Measurements from ENCODE around the gene CD36.

The CD36 gene

DNA sequence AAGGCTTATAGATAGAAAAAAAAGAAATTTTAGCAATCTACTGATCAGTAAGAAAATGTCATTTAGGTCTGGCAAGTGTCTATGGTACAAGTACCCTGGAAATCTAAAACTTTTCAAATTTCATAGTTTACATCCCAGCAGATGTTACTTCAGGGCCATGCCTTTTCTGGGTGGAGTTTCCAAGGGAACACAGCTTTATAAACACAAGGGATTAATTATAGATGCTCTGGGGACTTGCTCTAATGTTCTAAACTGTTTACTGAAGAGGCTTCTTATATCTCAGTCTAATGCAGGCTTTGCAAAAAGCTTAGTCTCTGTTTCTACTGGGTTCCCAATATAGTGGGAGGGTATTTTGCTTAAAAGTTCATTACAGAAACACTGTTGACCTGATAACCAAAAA, 3.1 kb downstream of the CD36 start:
- no peaks in the 10 kb centered on the region for H3K27me3 ChIP-seq (ENCODE audit: control insufficient read depth in 1 of 2, insufficient read depth in 2 of 2, low read length in 2 of 2)
- H3K4me3 ChIP-seq (ENCODE audit: low read depth in 1 of 2, low read length in 2 of 2): no peak overlapping the region
- no peak overlapping the region for H3K27ac ChIP-seq (ENCODE audit: low read depth, low read length)
- no peak overlapping the region for H3K9ac ChIP-seq (ENCODE audit: low read length)
- no peaks in the 10 kb centered on the region for H3K9me3 ChIP-seq (ENCODE audit: low read length)
- H3K4me1 ChIP-seq (ENCODE audit: insufficient read depth, low read length): peaks cover 5% of the 10 kb centered on the region
- no peaks in the 10 kb centered on the region for H3K36me3 ChIP-seq (ENCODE audit: insufficient read depth, low read length)

DNA sequence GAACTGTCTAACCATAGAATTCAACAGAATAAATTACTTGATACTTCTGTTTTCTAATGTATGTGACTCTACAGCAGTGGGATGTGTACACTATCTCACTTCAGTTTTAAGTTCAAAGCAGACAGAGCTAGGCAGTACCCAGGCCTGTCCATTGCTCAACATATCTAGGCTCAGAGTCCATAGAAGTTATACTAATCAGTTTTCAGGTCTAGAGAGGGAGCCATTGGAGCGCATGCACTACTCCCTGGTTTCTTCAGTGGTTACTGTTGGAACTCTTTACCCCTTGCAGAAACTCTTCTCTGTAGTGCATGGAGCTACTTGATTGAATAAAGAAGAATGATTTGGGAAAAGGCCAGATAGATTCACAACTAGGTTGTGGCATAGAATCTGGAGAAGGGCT, 4.4 kb downstream of the CD36 start:
- Histone ChIP-seq H3K9me3 (ENCODE audit: low read length) (no peaks in the 10 kb centered on the region), H3K36me3 (ENCODE audit: insufficient read depth, low read length) (no peaks in the 10 kb centered on the region), H3K4me1 (ENCODE audit: insufficient read depth, low read length) (peaks cover under 1% of the 10 kb centered on the region), H3K27ac (ENCODE audit: low read depth, low read length) (no peak overlapping the region), H3K27me3 (ENCODE audit: control insufficient read depth in 1 of 2, insufficient read depth in 2 of 2, low read length in 2 of 2) (no peaks in the 10 kb centered on the region), H3K9ac (ENCODE audit: low read length) (no peak overlapping the region), H3K4me3 (ENCODE audit: low read depth in 1 of 2, low read length in 2 of 2) (no peak overlapping the region)

DNA sequence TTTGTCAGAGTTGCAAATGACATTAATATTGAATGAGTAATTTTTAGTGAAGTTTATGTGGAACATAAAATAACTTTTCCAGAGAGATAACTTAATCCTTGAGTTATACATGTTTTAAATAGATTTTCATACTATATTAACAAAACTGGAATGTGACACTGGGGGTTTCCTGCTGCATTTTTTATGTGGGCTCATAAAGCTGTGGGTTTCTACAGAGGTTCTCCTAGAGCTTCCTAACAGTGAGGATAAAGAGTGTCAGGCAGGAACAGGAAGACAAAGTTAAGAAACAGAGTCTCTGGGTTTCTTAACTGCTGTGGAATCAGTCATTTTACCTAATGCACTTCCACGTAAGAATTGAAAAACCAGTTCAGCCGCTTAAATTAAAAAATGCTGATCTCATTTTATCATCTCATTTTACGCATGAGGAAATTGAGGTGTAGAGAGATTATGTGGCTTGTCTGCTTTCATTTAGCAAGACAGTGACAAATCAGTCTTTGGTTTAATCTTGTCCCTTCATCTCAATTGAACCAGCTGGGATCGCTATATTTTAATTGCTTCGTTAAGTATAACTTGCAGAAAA, 5.0 kb downstream of the CD36 start:
- Histone ChIP-seq H3K27ac (ENCODE audit: low read depth, low read length) (no peak overlapping the region), H3K9ac (ENCODE audit: low read length) (no peak overlapping the region), H3K4me3 (ENCODE audit: low read depth in 1 of 2, low read length in 2 of 2) (no peak overlapping the region)

DNA sequence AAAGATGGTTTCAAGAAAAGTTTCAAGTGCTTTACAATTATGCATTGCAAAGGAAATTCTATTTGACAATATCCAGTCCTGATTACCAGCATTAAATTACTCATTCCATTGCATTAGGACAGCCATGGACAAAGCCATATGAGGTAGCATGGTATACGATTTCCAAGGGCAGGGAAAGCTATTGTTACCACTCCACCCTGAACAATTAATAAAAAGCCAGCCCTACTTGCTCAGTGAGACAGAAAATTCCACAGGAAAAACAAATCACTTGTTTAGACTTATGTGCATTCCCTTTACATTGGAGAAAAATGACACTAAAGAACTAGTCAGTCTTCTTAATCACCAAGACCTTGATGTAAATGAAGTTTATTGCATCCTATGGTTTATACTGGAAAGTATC, 5.6 kb downstream of the CD36 start:
- Histone ChIP-seq H3K4me1 (ENCODE audit: insufficient read depth, low read length) (no peaks in the 10 kb centered on the region), H3K9me3 (ENCODE audit: low read length) (no peaks in the 10 kb centered on the region), H3K27ac (ENCODE audit: low read depth, low read length) (no peak overlapping the region), H3K36me3 (ENCODE audit: insufficient read depth, low read length) (no peaks in the 10 kb centered on the region), H3K9ac (ENCODE audit: low read length) (no peak overlapping the region), H3K4me3 (ENCODE audit: low read depth in 1 of 2, low read length in 2 of 2) (no peak overlapping the region), H3K27me3 (ENCODE audit: control insufficient read depth in 1 of 2, insufficient read depth in 2 of 2, low read length in 2 of 2) (no peaks in the 10 kb centered on the region)

More for the DNA sequence above, 5.0 kb downstream of the CD36 start:
- Histone ChIP-seq H3K27me3 (ENCODE audit: control insufficient read depth in 1 of 2, insufficient read depth in 2 of 2, low read length in 2 of 2) (no peaks in the 10 kb centered on the region), H3K4me1 (ENCODE audit: insufficient read depth, low read length) (no peaks in the 10 kb centered on the region), H3K9me3 (ENCODE audit: low read length) (no peaks in the 10 kb centered on the region), H3K36me3 (ENCODE audit: insufficient read depth, low read length) (no peaks in the 10 kb centered on the region)

DNA sequence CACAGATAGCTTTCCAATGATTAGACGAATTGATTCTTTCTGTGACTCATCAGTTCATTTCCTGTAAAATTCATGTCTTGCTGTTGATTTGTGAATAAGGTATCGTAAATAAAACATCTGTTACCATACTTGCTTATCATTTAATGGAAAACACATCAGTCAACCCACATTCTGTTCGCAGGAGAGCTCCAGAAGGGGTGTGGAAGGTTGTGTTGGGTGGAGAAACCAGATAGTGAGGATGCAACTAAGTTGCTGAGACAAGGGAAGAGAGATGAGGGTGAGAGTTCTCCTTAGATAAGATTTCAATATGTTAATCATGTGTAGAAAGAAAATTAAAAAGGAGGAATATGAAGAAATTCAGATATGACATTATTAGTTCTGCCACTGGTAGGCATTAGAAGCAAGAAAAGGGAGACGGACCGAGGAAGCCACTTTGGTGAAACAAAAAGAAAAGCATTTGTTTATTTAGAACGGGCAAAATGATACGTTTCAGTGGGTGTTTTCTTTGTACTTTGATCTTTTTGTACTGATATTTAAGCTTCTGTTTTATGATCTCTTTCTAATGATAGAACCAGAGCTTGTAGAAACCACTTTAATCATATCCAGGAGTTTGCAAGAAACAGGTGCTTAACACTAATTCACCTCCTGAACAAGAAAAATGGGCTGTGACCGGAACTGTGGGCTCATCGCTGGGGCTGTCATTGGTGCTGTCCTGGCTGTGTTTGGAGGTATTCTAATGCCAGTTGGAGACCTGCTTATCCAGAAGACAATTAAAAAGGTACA, 7.8 kb downstream of the CD36 start:
- Histone ChIP-seq H3K4me1 (ENCODE audit: insufficient read depth, low read length) (no peaks in the 10 kb centered on the region), H3K27ac (ENCODE audit: low read depth, low read length) (no peak overlapping the region), H3K9me3 (ENCODE audit: low read length) (no peaks in the 10 kb centered on the region), H3K36me3 (ENCODE audit: insufficient read depth, low read length) (no peaks in the 10 kb centered on the region), H3K9ac (ENCODE audit: low read length) (no peak overlapping the region), H3K27me3 (ENCODE audit: control insufficient read depth in 1 of 2, insufficient read depth in 2 of 2, low read length in 2 of 2) (no peaks in the 10 kb centered on the region), H3K4me3 (ENCODE audit: low read depth in 1 of 2, low read length in 2 of 2) (no peak overlapping the region)

DNA sequence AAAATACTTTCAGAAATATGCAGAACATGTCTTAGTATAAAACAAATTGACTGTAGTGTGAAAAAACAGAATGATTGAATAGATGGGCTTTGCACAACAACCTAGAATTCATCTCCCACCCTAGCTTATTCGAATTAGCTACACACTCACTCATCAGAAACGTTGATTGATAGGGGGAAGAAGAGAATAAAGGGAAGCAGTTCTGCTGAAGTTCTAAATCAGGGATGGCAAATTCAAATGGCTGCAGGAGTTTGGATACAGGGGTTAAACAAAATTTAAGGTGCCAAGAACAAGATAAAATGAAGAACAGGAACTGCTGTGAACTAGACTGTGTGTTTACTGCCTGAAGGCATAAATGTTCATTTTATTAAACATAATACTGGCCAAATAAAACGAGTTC, 9.0 kb downstream of the CD36 start:
- no peak overlapping the region for H3K27ac ChIP-seq (ENCODE audit: low read depth, low read length)
- no peaks in the 10 kb centered on the region for H3K4me1 ChIP-seq (ENCODE audit: insufficient read depth, low read length)
- H3K4me3 ChIP-seq (ENCODE audit: low read depth in 1 of 2, low read length in 2 of 2): no peak overlapping the region
- no peaks in the 10 kb centered on the region for H3K9me3 ChIP-seq (ENCODE audit: low read length)
- no peak overlapping the region for H3K9ac ChIP-seq (ENCODE audit: low read length)
- no peaks in the 10 kb centered on the region for H3K36me3 ChIP-seq (ENCODE audit: insufficient read depth, low read length)
- no peaks in the 10 kb centered on the region for H3K27me3 ChIP-seq (ENCODE audit: control insufficient read depth in 1 of 2, insufficient read depth in 2 of 2, low read length in 2 of 2)

DNA sequence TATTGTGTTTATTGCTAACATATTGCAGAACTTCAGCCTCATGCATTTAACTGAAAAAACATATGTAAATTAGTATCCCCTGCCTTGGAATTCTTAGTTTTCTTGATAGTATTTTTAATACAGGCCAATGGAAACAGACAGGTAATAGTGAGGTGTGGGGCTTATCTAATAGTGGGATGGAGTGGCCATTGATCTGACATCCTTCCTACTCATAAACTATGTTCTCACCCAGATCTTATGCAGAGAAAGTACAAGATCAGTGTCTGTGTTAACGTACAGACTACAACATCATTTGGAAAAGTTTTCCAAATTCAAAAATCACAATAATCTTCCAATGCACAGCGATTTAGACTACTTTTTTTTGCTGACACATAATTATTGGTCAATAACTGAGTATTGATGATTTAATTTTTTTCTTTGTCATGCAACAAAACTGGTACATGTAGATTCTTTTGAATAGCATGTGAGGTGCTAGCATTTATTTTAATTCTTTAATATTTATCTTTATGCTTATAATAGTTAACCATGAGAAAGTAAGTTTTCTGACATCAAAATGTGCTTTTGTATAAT, 9.7 kb downstream of the CD36 start:
- Histone ChIP-seq H3K36me3 (ENCODE audit: insufficient read depth, low read length) (no peaks in the 10 kb centered on the region), H3K27ac (ENCODE audit: low read depth, low read length) (no peak overlapping the region), H3K4me1 (ENCODE audit: insufficient read depth, low read length) (no peaks in the 10 kb centered on the region), H3K27me3 (ENCODE audit: control insufficient read depth in 1 of 2, insufficient read depth in 2 of 2, low read length in 2 of 2) (no peaks in the 10 kb centered on the region), H3K9me3 (ENCODE audit: low read length) (no peaks in the 10 kb centered on the region), H3K4me3 (ENCODE audit: low read depth in 1 of 2, low read length in 2 of 2) (no peak overlapping the region), H3K9ac (ENCODE audit: low read length) (no peak overlapping the region)

DNA sequence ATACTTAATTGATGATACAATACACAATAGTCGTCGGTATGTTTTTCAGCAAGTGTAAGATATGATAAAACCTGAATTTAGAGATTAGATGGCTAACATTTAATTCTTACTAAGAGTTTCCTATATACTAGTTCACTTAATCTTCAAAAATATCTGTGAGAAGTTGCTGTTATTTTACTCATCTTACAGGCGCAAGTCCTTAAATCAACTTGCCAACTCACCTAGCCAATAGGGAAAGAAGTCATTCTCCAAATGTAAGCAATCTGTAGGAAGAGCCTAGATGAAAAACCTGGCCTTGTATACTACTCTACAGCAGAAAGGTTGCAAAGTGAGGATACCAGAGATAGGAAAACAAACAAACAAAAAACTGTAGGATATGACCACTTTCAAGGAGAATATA, 10.6 kb downstream of the CD36 start:
- Histone ChIP-seq H3K4me3 (ENCODE audit: low read depth in 1 of 2, low read length in 2 of 2) (no peak overlapping the region), H3K4me1 (ENCODE audit: insufficient read depth, low read length) (no peaks in the 10 kb centered on the region), H3K27ac (ENCODE audit: low read depth, low read length) (no peak overlapping the region), H3K27me3 (ENCODE audit: control insufficient read depth in 1 of 2, insufficient read depth in 2 of 2, low read length in 2 of 2) (no peaks in the 10 kb centered on the region), H3K36me3 (ENCODE audit: insufficient read depth, low read length) (no peaks in the 10 kb centered on the region), H3K9me3 (ENCODE audit: low read length) (no peaks in the 10 kb centered on the region), H3K9ac (ENCODE audit: low read length) (no peak overlapping the region)

DNA sequence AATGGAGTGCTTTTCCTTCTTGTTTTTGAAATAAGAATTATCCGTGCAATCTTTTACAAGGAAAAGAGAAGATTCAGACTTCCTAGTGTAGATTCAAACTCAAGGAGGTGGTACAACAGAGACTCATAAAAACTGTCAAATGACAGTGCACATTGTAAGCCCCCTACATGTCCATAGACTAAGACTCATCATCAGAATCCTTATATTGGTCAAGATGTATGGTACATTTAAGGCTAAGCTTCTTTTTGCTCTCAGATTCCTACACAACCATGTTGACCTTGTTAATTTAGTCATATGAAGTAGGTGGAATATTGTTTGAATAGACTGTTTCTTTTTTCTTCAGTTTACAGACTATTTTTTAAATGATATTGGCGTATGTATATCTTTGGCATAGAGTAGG, 11.6 kb downstream of the CD36 start:
- H3K4me1 ChIP-seq (ENCODE audit: insufficient read depth, low read length): no peaks in the 10 kb centered on the region
- H3K27me3 ChIP-seq (ENCODE audit: control insufficient read depth in 1 of 2, insufficient read depth in 2 of 2, low read length in 2 of 2): no peaks in the 10 kb centered on the region
- H3K36me3 ChIP-seq (ENCODE audit: insufficient read depth, low read length): no peaks in the 10 kb centered on the region
- no peak overlapping the region for H3K27ac ChIP-seq (ENCODE audit: low read depth, low read length)
- H3K4me3 ChIP-seq (ENCODE audit: low read depth in 1 of 2, low read length in 2 of 2): no peak overlapping the region
- H3K9me3 ChIP-seq (ENCODE audit: low read length): no peaks in the 10 kb centered on the region
- H3K9ac ChIP-seq (ENCODE audit: low read length): no peak overlapping the region

DNA sequence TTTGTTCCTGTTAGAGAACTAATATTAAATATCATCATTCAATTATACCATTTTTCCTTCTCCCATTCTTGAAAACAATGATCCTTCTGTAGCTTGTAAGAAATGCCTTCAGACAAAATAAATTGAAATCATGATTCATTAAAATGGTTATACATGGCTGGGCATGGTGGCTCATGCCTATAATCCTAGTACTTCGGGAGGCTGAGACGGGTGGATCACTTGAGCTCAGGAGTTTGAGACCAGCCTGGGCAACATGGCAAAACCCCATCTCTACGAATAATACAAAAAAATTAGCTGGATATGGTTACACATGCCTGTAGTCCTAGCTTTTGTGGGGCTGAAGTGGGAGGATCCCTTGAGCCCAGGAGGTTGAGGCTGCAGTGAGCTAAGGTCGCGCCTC, 13.0 kb downstream of the CD36 start:
- Histone ChIP-seq H3K4me1 (ENCODE audit: insufficient read depth, low read length) (no peaks in the 10 kb centered on the region), H3K9ac (ENCODE audit: low read length) (no peak overlapping the region), H3K4me3 (ENCODE audit: low read depth in 1 of 2, low read length in 2 of 2) (no peak overlapping the region), H3K36me3 (ENCODE audit: insufficient read depth, low read length) (no peaks in the 10 kb centered on the region), H3K9me3 (ENCODE audit: low read length) (no peaks in the 10 kb centered on the region), H3K27me3 (ENCODE audit: control insufficient read depth in 1 of 2, insufficient read depth in 2 of 2, low read length in 2 of 2) (no peaks in the 10 kb centered on the region), H3K27ac (ENCODE audit: low read depth, low read length) (no peak overlapping the region)

DNA sequence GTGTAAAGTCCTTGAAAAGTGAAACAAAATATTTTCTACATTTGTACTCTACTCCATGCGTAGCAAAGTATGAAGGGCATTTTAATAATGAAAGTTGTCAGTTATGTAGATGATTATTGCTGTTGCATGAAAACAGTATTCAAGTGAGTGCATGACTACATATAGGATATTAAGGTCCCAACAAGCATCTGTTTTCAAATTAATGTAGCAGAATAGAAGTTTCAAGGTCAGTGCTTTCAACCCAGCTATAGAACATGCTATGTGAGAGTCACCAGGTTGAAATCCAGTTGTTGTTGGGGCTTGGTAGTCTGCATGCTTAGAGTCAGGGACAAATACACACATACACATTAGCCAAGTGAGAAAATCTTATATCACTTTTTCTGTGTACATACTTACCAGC, 14.8 kb downstream of the CD36 start:
- Histone ChIP-seq H3K4me3 (ENCODE audit: low read depth in 1 of 2, low read length in 2 of 2) (no peak overlapping the region), H3K9ac (ENCODE audit: low read length) (no peak overlapping the region), H3K4me1 (ENCODE audit: insufficient read depth, low read length) (no peaks in the 10 kb centered on the region), H3K36me3 (ENCODE audit: insufficient read depth, low read length) (no peaks in the 10 kb centered on the region), H3K27me3 (ENCODE audit: control insufficient read depth in 1 of 2, insufficient read depth in 2 of 2, low read length in 2 of 2) (no peaks in the 10 kb centered on the region), H3K27ac (ENCODE audit: low read depth, low read length) (no peak overlapping the region), H3K9me3 (ENCODE audit: low read length) (no peaks in the 10 kb centered on the region)

DNA sequence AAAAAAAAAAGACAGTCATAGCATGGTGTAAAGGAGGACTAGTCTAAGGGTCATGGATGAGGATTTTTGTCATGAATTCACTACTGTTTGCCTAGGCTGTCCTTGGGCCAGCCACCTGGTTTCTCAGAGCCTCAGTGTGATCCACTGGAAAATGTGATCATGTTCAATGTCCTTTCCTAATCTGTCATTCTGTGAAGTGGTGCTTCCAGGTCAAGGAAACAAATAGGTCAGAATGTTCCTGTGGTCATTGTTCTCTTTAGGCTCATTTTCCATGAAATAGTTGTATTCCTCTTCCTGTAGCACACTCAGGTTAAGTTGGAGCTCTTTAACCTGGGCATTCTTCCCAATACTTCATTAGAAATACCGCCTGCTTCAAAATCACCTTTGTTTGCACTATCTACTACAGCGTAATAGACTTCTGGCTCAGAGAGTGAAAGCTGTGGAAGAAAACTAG, 16.5 kb downstream of the CD36 start:
- Histone ChIP-seq H3K9ac (ENCODE audit: low read length) (no peak overlapping the region), H3K9me3 (ENCODE audit: low read length) (no peaks in the 10 kb centered on the region), H3K27ac (ENCODE audit: low read depth, low read length) (no peak overlapping the region)

More for the DNA sequence above, 16.5 kb downstream of the CD36 start:
- Histone ChIP-seq H3K27me3 (ENCODE audit: control insufficient read depth in 1 of 2, insufficient read depth in 2 of 2, low read length in 2 of 2) (no peaks in the 10 kb centered on the region), H3K4me1 (ENCODE audit: insufficient read depth, low read length) (no peaks in the 10 kb centered on the region), H3K4me3 (ENCODE audit: low read depth in 1 of 2, low read length in 2 of 2) (no peak overlapping the region), H3K36me3 (ENCODE audit: insufficient read depth, low read length) (no peaks in the 10 kb centered on the region)

Data from muscle layer of colon (tissue), 2 donors.